CD4-positive, alpha-beta T cell treated with Interleukin-2 at 100 ng/mL for 4 hours (primary cell): ENCODE results near the gene EPC2.

Source experiments
- DNase-seq: peaks from one replicate; pipeline ENCODE4 v3.0.0-alpha.2; 2020; ENCODE audit warnings: low spot score

EPC2 gene, protein sequence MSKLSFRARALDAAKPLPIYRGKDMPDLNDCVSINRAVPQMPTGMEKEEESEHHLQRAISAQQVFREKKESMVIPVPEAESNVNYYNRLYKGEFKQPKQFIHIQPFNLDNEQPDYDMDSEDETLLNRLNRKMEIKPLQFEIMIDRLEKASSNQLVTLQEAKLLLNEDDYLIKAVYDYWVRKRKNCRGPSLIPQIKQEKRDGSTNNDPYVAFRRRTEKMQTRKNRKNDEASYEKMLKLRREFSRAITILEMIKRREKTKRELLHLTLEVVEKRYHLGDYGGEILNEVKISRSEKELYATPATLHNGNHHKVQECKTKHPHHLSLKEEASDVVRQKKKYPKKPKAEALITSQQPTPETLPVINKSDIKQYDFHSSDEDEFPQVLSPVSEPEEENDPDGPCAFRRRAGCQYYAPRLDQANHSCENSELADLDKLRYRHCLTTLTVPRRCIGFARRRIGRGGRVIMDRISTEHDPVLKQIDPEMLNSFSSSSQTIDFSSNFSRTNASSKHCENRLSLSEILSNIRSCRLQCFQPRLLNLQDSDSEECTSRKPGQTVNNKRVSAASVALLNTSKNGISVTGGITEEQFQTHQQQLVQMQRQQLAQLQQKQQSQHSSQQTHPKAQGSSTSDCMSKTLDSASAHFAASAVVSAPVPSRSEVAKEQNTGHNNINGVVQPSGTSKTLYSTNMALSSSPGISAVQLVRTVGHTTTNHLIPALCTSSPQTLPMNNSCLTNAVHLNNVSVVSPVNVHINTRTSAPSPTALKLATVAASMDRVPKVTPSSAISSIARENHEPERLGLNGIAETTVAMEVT

DNA sequence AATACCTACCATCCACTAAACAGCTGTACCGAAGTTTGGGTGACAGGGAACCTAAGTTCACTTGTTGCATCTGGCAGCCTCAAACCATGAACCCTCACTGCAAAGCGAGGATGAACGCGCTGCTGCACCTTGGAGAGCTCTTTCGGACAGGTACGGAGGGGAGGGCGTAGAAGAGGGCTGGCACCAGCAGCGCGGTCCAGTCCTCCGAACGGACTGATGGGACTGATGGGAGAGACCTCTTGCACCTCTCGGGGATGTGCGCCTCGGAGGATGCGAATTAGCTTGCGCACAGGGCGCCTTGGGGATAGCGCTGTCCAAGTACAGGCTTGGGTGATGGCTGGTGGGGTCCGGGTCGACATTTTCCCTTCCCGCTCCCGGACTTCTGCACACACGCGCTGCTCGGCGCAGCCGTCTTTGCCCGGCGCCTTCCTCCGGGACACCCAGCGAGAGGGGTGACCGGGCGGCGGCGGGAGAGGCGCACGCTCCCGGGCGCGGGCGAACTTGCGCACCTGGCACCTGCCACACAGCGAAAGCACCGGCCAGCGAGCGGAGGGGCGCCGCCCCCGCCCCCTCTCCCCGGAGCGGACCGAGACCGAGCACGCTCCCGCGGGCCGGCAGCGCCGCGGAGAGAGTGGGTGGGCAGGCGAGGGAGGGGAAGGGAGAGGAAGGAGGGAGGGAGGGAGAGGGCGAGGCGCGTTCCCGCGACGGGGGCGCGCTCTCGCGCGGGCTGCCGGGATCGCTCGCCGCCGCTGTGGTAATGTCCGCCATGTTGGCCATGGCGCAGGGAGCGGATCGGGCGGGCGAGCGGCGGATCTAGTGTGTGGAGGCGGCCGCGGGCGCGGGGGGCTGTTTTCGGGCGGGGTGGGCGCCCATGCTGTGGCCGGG lies at the start of gene EPC2:
Gene EPC2 (plus strand): TSS at position 754 of the 885 bp plus-strand sequence. CDS start 267 bp downstream, outside the sequence.
- peak; percentile 89 for DNase-seq

DNA sequence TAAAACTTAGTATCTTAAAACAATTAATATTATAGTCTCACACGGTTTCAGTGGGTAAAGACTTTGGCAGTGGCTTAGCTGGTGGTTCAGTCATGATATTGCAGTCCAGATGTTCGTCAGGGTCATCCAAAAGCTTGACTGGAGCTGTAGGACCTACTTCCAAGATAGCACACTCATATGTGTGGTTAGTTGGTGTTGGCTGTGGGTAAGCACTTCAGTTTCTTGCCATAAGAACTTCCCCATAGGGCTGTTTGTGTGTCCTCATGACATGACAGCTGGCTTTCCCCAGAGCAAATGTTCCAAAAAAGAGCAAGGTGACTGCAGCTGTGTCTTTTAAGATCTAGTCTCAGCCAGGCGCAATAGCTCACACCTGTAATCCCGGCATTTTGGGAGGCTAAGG lies 48.5 kb upstream of the EPC2 start:
- DNase-seq = no peak

DNA sequence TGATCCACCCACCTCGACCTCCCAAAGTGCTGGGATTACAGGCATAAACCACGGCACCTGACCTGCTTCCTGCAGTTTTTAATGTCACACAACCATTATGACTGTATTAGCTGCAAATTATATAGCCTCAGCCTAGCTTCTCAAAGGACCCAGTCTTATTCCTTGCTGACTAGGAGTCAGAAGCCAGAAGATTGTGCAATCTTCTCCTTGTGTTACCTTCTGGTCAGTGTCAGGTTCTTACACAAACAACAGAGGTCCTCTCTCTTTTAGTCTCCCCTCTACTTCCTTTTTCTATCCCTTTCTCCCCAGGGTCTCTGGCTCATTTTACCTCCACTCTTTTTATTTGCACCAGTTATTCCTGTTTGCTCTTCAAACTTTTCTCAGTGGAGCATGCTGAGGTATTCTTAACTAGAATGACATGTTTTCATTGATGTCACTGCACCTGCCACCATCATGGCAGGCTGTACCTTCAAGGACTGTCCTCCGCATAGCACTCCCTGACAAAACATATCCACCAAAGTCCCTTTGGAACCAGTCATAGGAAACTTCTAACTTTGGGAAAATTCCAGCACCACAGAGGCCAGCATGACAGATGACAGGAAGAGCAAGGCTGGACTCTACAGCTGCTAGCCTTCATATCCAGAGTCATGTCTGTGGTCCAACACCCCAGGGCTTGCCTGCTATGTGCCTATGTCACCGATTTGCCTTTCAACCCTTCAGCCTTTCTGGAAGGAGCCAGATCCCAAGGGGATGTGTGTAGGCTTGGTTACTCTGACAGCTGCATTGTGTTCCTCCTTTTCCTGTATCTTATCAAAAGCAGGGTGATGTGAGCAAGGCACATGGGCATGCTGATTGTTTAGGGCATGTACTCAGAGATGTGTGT lies 45.2 kb upstream of the EPC2 start:
- no peak for DNase-seq

DNA sequence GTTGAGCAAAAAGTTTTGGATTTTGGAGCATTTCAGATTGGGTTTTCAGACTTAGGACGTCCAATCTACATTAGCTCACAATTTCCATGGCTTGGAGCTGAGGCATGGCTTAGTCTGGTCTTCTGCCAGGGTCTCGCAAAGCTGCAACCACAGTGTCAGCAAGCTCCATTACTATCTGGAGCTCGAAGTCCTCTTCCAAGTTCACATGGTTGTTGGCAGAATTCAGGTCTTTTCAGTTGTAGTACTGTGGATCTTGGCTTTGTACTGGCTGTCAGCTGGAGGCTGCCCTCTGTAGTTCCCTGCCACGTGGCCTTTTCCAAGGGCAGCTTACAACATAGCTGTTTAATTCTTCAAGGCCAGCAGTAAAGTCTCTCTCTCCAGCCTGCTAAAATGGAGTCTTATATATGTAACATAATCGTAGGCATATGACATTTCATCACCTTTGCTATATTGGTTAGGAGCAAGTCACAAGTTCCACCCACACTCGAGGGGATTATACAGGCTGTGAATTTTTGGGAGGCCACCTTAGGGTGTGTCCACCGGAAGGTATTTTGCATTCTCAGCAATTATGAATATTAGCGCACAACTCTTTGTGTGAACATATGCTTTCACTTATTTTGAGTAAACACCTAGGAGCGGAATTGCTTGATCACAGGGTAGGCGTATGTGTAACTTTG lies 41.5 kb upstream of the EPC2 start:
- DNase-seq = no peak

DNA sequence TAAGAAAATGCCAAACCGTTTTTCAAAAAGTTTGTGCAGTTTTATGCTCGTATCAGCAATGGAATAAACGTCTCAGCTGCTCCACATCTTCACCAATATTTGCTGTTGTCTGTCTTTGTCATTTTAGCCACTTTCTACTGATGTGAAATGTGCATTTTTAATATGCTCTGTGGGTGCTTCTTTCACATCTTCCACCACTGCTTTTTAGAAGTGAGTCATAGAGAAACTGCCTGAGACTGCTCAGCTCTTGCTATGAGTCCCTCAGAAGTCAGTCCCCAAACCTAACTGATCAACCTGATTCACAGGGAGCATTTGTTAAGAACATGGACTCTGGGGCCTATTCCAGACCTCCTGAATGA lies 41.0 kb upstream of the EPC2 start:
- DNase-seq = no peak

DNA sequence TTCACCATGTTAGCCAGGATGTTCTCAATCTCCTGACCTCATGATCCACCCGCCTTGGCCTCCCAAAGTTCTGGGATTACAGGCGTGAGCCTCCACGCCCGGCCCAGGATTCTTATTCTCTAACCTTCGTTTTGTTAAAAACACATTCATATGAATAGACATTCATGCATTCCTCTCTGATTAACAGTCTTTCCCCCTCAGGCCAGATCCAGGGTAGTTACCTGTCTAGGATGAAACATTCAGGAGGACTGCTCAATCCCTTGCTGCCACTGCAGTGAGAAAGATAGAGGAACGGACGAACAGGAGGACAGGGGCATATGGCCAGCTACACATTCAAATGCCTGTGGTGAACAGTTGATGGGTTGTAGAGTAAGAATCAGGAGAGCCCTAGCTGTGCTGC lies 39.6 kb upstream of the EPC2 start:
- no peak for DNase-seq

DNA sequence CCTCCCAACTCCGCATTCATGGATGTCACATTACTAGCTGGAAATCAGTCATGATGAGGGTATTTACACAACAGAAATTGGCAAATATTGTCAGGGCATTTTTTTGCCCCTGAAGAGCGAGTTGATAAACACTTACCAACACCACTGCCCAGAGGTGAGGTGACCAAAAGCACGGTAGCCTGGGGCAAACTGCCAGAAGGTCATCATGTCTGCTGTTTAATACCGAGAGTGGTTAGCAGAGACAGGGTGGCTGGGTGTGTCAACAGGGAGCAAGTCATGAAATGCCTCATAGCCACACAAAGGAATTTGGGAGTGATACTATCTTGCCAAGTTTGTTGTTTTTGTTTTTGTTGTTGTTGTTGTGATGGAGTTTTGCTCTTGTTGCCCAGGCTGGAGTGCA lies 37.0 kb upstream of the EPC2 start:
- no peak for DNase-seq

DNA sequence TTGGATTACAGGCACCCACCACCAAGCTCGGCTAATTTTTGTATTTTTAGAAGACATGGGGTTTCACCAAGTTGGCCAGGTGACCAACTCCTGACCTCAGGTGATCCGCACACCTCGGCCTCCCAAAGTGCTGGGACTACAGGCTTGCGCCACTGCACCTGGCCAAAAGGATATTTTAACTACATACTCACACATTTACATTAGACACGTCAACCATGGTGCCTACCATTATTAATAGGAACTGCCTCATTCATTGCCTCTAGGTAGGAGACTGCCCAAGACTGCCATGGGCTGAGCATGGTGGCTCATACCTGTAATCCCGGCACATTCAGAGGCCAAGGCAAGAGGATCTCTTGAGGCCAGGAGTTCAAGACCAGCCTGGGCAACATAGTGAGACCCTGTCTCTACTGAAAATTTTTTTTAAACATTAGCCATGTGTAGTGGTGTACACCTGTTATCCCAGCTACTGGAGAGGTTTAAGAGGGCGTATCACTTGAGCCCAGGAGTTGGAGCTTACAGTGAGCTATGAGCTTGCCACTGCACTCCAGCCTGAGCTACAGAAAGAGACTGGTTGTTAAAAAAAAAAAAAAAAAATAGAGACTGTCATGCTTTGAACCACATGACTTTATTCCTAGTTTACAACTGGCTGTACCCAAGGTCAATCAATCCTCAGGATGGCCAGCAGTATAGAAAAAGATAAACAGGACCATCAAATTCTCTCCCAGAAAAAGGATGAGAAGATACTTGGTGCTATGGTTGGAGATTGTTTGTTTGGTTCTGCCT lies 31.1 kb upstream of the EPC2 start:
- no peak for DNase-seq

DNA sequence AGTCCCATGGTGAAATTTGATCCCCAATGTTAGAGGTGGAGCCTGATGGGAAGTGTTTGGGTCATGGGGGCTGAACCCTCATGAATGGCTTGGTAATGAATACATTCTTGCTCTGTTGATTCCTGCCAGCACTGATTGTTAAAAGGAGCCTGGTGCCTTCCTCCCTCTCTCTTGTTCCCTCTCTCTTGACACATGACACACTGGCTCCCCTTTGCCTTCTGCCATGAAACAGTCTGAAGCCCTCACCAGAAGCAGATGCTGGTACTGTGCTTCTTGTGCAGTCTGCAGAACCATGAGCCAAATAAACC lies 30.6 kb upstream of the EPC2 start:
- DNase-seq = no peak

DNA sequence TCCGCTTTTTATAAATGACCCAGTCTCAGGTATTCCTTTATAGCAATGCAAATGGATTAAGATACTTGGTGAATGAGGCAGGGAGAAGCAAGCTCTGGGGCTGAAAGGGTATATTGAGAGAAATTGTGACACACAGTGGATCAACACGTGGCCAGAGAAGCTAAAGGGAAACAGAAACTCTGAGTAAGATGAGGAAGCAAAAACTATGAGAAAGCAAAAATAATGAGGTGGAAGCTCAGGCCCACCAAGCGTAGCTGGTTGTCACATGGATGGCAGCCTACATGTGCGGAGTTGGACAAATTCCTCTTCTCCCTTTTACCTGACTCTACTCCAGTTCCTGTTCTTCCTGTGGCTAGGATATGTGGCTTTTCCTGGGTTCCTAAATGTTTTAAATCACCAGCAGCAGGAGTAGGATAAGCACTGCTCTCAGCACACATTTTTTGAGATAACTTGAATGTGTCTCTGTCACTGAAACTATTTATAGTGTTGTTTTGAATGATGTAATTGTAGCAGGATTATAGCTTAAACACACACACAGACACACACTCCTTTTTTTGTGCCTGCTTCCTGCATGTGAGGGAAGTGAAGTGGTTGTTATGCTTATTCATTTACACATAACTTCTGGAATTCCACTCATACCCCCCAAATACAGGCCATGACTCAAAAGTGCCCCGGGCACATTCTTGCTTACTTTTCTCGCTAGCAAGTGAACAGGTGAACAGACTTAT lies 30.1 kb upstream of the EPC2 start:
- no peak for DNase-seq

DNA sequence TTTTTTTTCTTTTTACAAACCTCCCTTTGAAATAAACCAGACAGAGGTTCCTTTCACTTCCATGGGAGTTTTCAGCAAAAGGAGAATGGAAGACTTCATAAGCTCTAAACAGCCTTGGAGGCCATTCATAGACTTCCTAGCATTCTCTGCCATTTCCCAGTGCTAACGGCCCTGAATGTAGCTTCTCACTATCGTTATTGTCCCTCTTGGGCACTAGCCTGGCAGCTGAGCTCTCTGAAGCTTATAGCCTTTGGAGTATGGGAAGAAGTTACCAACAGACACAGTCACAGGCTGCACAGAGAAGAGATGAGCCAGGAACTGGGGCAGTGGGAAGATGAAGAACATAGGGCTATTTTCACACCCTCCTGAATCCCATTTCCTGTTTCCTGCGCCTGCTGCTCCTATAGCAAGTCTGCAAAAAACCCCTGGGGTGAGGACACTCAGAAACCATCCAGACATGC lies 29.1 kb upstream of the EPC2 start:
- no peak for DNase-seq

DNA sequence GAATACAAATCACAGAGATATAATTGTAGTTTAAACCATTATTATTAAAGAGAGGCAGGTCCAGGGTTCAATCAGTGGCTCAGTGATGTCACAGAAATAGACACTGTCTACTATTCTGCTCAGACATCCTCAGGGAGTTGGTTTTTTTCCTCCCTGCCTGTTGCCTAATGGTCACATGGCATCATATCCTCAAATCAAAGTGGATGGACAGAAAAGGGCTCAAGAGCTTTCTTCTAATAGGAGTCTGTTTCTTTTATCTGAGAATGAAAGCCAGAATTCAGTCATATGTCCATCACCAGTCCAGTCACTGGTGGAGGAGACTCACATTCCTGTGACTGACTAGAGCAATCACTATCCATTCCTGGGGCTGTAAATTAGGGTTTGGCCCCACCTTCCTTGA lies 27.9 kb upstream of the EPC2 start:
- no peak for DNase-seq

DNA sequence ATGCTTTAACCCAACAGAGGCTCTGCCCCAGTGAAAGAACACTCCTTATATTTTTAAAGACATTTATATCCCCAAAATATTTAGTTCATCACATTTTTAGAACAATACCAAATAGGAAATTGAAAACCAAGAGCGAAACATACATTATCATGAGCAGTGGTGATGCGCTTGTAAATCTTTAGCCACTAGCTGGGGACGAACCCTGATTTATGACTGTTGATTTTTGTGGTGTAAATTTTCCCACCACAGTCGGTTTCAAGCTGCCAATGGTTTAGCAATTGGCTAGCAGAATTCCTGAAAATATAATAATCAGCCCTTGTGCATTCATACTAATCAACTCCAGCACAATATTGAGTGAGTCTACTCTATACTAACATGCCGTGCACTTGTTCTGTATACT lies 27.3 kb upstream of the EPC2 start:
- DNase-seq = no peak

DNA sequence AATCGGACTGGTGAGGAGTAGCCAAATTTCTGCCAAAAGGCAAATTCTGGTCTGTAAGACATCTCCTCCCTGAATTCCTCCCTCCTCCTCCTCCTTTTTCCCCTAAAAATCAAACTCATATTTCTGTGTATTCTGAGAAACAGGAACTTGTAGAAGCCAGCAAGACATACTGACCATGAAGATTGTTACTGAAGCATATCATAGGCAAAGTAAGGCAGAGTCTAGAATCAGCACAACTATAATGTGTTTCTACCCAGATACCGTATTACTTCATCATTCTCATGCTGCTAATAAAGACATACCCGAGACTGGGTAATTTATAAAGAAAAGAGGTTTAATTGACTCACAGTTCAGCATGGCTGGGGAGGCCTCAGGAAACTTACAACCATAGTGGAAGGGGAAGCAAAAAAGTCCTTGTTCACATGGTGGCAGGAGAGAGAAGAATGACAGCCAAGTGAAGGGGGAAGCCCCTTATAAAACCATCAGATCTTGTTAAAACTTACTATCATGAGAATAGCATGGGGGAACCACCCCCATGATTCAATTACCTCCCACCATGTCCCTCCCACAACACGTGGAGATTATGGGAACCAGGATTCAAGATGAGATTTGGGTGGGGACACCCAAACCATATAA lies 24.9 kb upstream of the EPC2 start:
- DNase-seq = no peak

DNA sequence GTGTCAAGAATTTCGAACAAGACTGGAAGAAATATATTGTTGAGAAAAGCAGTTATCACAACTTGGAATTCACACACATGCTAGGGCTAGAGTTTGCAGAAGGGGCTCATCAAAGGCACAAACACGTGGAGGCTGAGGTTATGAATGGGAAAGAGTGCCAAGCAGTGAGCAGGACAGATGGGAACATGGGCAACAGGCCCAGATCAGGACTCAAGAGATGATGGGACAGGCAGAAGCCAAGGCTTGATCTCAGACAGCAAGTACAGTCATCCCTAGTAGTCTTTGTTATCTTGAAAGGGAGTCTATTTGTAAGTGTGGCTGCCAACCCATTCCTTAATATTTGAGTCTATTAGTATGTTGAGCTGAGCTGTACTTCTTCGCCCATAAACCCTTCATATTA lies 22.2 kb upstream of the EPC2 start:
- DNase-seq = no peak

DNA sequence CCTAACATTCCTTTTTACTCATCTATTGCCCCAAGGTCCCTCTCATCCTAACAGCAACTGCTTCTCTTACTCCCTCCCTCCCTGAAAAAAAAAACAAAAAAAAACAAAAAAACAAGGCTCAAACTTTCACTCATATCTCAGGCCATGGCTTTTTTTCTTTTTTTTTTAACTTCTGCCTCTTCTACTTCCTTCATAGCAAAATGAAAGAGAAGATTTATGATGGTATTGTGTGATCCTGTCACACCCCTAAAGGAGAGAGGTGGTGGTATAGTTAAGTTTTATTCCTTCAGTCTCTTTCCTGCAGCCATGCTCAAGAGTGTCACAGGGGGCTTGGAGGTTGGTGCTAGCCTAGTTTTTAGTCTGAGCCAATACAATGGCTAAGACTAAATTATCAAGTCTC lies 21.5 kb upstream of the EPC2 start:
- no peak for DNase-seq

DNA sequence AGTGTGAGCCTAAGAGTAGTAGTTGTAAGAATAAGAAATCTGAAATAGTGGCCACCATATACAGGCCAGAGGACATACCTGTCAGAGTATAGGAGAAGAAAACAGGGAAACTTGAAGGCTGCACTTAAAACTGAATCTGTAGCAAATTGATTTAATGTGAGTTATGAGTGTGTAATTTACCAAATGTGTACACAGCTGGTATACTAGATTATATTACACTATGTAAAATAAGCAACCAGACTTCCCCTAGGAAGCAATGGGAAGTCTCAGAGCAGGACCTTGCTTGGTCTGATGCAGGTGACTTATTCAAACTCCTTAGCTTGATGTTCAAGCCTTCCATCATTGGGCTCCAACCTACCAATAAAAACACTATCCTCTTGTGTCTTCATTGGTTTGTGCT lies 17.3 kb upstream of the EPC2 start:
- DNase-seq = no peak

DNA sequence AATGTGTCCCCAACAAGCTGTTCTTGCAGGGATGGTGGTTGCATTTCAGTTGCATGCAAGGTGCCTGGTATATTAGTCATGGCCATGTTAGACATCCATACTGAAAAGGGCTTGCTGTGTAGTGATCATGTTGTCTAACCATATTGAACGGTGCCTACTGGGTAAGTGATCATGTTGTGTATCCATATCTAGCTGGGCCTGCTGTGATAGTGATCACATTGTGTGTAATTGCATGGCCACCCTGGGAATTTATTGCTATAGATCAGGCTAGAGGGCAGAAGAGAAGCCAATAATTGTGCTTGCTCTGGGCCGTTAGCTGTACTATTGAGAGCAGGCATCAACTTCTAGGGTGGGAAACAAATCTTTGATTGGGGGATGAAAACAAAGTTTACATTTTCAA lies 9.8 kb upstream of the EPC2 start:
- no peak for DNase-seq

DNA sequence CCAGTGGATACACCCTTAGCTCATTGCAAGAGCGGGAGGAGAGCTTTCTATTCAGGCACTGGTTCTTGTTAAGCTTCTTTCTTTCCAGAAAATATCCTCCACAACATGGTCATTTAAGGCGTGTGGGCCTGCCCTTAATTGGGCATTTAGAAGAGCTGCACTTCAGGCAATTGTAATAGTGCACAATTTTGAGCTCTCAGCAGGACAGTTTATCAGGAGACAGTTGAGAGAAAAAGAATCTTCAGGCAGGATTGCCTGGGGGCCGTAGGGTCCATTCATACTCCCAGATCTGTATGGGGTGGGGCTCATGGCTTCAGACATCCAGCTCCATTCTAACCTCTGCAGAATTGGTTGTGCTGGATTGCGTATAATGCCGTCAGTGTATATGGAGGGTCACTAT lies 6.0 kb upstream of the EPC2 start:
- DNase-seq = no peak
